HG03196 (cell line): ENCODE data around the gene XRCC5.
"Not testable (repeated sequence)": the region's sequence is repeated elsewhere in the genome, so short reads cannot be mapped to it uniquely, and the experiment has no call there.

Experiments
- ATAC-seq: cut with Tn5 transposase; IDR thresholded peaks from one replicate; pipeline ENCODE4 v1.9.1; 2021; ENCODE audit not compliant: unreplicated experiment

The XRCC5 gene

DNA sequence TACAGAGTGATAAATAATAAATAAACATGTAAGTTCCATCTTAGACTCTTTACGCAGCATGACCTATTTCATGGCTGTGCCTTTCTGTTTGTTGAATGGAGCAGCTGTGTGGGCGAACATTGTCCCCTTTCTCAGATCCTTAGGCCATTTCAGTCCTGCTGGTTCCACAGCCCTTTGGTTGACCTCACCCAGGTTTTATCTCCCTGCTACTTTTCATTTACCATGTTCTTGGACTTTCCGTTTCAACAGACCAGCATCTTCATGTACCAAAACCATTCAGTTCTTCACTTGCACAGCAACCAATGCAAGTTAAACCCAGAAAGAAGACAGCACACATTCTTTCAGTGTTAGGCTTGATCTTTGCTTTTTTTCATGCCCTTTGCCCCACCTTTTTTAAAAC lies 83.8 kb downstream of the XRCC5 start:
- no peak for ATAC-seq

DNA sequence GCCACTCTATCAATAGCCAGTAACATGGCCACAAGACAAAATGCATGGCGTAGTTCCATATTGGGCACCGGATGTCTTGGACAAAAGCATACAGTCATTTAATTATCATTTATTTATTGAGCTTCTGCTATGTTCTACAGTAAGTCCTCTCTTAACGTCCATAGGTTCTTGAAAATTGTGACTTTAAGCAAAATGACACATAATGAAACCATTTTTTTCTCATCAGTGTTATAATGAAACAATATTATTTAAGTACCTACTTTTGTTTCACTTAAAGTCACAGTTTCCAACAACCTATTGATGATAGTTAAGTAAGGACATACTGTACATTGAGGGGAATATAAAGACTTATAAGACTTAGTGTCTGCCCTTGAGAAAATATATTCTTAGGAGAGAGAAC lies 84.9 kb downstream of the XRCC5 start:
- no peak for ATAC-seq

DNA sequence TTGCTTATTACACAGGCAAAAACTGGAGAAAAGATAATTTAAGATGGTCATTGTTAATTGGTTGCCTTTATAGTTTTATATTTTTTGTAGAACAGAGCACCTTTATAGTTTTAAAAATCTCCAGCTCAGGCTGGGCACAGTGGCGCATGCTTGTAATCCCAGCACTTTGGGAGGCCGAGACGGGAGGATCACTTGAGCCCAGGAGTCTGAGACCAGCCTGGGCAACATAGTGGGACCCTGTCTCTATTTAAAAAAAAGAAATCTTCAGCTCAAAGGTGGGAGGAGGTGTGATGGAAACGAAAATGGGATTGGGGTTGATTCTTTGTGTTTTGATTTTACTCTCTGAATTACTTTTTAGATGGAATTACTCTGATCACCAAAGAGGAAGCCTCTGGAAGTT lies 85.4 kb downstream of the XRCC5 start:
- no peak for ATAC-seq

DNA sequence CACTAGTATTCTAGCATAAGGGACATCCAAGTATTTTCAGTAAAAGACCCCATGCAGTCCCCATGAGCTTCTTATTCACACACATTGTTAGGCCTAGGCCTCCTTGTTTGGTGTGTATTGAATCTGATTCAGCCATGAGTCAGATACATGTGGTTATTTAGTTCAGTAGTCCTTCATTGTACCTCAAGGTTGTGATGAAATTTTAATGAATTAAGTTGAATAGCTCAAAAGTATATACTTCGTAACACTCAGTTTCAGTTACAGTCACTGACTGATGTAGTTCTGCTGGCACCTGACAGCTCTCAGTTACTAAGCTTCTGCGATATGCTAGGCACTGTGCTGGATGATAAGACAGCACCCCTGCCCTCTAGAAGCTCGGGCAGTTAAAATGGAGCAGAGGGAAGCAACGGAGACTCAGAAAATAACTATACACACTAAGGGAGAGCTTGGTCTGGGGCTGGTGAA lies 86.4 kb downstream of the XRCC5 start:
- no peak for ATAC-seq

DNA sequence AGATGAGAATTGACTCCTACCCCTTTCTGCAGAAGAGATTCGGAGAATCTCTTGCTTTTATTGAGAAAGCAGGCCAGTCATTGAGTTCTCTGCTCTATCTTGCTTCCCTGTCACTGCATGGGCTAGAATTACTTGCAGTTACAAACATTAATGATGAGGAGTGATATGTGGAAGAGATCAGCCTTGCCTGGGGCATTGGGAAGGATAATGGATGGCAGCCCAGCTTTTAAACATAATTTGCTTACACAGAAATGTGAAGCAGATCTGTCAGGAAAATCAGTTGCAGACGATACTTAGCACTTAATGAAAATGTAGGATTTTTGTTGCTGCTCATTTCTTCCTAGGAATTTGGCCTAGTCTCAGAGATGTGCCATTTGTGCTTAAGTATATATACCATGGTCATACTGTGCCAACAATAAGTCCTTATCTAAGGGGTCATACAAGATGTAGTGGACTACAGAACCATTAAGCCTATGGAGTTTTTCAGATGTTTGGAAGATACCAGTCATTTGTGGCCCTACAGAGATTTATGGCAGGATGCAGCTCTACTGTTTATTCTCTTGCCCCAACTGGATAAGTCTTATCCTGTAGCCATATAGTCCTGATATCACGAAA lies 92.7 kb downstream of the XRCC5 start:
- ATAC-seq = no peak

DNA sequence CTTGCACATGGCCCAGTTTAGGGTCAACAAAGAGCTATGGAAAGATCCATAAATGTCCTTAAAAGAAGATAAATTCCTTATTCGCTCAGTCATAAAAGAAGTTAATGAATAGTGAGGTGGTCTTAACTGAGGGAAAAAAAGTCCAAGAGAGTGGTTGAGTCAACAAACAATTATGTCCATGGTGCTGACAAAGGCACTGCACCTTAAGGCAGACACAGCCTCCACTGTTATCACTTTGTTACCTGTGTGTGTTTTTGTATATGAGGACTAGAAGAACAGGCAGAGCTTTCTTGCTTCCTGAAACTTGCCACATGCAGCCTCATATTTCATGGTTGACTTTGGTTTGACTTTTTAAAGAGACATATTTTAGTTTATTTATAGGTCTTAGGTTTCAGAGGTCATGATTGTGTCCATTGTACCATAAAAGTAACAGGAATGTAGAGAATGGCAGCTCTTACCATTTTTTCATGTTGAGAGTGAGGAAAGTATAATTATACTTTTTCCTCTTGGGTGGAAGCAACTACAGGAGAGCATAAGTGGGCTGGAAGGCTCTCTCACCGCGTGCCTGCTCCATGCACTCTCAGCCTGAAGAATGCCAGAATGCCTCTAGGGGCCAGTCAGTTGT lies 93.6 kb downstream of the XRCC5 start:
- ATAC-seq = no peak

DNA sequence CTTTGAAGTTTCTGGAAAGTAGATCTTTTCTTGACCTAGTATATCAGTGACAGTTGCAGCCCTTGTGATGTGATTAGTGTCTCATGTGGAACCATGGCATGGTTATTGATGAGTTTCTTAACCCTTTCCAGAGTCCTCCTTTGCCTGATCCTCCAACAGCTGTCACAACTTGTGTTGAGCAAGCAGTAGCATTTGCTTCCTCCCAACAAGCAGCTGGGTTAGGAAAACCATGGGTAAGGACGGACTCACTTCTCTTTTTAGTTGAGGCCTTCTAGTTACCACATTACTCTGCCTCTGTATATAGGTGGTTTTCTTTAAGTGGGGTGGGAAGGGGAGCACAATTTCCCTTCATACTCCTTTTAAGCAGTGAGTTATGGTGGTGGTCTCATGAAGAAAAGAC lies 96.3 kb downstream of the XRCC5 start:
- no peak for ATAC-seq

DNA sequence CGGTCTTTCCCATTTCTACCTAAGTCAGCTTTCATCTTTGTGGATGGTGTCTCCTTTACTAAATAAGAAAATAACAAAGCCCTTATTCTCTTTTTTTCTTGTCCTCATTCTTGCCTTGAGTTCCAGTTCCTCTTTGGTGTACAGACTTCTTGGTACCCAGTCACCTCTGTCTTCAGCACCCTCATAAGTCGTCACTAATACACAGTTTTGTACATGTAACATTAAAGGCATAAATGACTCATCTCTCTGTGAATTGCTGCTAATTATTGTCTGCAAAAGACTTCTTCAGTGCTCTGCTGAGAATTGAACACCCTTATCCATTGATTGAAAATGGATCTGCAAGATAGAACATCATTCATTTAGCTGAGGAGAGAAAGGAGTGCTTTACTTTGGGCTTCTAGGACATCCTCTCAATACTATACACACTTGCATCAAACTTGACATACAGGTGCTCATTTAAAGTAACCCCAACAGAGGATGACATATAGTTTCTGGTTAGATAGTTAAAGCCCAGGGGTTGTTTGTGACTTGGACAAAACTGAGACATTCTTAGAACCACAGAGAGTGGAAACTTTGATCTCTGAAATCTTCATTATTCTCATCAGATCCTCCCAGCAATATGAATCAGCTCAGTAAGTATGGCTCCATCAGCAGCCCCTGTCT lies 97.0 kb downstream of the XRCC5 start:
- ATAC-seq = peak; percentile 69

DNA sequence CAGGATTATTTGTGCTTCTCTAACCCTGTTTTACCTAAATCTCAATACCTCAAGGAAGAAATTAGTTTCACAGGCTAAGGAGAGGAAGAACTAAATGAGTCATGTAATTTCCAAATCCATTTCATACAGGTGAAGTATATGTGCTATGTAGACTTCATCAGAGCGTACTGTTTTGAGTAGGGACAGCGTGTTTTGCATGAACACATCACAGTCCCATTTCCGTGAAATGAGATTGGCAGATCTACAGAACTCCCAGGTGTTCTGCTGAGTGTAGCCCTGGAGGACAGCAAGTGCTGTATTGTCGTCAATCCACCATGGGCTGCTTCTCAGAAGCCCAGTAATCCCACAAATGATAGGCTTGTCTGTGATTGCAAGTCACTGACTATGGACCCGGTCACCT lies 97.7 kb downstream of the XRCC5 start:
- no peak for ATAC-seq

DNA sequence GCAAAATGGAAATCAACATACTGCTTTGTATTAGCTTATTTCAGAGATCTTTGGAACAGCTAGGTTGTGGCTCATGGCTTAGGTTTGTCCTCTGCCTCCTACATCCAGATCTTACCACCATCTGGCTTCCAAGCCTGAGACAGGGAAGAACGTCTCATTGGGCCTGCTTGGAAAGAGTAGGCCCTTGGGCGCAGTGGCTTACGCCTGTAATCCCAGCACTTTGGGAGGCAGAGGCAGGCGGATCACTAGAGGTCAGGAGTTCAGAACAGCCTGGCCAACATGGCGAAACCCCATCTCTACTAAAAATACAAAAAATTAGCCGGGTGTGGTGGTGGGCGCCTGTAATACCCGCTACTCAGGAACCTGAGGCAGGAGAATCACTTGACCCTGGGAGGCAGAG lies 99.5 kb downstream of the XRCC5 start:
- ATAC-seq = not testable (repeated sequence)

DNA sequence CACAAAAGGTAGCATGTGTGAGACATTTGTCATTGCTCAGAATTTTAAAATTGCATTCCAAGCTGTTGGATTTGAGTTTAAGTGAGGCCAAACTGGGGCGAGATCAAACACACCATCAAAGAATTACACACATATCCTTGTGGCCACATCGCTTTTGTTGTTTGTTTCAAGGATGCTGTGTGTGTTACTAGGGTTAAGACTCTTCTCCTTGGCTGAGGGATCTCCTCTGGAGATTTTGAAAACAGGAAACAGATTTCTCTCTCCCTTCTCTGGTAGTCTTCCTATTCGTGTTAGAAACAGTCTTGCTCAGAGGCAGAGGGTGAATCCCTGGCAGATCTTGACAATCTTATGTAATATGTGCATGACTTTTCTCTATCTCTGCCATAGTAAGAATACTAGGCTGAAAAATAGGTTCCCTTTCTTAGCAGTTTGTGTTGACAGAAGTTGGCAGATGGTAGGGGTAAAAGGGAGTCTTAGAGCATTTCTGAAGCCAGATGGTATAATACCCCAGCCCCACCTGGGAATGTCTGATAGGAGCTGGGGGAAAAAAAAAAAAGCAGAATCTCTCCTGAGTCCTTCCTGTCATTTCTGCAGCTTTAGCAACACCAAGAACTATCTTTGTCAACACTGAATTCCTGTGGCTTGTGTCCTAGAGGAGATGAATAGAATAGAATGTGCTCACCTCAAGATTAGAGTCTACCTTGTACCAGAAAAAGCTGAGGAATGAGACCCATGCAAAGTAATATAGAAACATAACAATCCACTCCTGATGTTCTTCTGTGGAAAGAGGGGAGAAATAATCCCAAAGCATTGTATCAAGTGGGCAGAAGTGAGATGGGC lies 101.8 kb downstream of the XRCC5 start:
- ATAC-seq = no peak

DNA sequence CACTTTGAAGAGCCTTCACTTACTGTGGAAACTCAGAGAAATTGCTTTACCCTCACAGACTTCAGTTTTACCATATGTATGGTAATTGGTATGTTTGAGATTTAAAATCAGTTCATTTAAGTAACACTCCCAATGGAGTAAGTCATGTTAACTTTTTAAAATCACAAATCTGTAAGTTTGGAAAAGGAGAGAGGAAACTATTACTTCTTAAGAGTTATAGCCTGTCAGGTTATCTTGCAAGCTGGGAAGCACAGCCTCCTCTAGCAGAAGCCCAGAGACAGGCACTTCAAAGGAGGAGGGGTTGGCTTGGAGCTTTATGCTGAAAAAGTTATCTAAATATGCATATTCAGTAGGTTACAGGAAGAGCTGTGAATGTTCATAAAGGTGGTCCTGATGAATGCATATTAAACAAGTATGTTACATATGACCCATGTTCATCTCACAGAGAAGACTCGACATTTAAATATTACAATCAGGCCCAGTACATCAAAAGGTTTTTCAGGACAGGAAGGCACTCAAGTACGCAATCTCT lies 102.5 kb downstream of the XRCC5 start:
- no peak for ATAC-seq

DNA sequence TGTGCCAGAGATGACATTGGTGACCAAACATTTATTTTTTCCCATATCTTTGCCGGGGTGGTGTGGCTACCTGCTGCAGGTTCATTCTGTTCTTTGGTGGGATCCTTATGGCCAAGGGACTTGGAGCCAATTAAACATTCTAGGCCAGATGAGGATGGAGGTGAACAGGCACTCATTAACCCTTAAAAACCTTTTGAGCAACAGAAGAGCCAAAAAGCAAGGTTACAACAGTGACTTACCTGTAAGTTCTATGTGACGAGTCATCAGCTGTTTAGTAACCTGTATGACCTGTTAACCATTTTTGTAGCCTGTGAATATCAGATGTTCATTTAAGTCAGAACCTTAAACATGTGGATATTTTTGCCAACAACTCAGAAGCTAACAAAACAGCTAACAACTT lies 105.6 kb downstream of the XRCC5 start:
- ATAC-seq = no peak

DNA sequence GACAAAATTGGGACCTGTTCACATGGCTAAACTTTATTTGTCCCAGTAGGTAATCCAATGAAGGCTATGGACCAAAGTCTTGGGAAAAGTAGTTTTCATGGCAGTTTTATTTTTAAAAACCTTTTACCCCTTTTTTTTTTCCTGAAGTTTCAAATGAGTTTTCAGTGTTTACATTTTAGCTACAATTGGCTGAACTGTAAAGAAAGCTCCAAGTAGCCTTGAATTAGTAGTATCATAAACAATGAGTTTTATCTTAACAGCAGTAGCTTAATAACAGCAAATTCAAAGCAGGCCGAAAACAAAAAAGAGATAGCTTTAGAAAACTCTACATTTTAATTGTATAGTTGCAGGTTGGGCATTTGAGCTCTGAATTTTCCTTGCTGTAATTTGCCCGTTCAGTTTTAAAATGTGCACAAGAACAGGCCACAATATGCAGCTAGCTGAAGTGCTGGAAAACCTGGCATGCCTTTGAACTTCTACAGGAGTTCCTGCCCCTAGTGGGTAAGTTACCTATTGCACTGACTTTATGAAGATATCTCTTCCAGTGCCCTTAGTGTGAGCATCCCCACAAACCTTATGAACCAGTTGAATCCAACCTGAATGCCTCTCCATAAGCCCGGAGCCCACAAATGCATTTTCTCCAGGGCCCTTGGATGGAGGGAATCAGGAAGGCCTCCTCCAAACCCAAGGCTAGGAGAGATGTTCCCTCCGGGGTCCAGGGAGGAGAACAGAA lies 106.7 kb downstream of the XRCC5 start:
- no peak for ATAC-seq

DNA sequence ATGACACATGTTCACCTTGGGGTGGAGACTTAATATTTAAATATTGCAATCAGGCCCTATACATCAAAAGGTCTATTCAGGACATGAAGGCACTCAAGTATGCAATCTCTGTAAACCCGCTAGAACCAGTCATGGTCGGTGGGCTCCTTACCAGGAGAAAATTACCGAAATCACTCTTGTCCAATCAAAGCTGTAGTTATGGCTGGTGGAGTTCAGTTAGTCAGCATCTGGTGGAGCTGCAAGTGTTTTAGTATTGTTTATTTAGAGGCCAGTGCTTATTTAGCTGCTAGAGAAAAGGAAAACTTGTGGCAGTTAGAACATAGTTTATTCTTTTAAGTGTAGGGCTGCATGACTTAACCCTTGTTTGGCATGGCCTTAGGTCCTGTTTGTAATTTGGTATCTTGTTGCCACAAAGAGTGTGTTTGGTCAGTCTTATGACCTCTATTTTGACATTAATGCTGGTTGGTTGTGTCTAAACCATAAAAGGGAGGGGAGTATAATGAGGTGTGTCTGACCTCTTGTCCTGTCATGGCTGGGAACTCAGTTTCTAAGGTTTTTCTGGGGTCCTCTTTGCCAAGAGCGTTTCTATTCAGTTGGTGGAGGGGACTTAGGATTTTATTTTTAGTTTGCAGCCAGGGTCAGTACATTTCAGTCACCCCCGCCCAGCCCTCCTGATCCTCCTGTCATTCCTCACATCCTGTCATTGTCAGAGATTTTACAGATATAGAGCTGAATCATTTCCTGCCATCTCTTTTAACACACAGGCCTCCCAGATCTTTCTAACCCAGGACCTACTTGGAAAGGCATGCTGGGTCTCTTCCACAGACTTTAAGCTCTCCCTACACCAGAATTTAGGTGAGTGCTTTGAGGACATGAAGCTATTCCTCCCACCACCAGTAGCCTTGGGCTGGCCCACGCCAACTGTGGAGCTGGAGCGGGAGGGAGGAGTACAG lies 108.1 kb downstream of the XRCC5 start:
- peak; percentile 47 for ATAC-seq

DNA sequence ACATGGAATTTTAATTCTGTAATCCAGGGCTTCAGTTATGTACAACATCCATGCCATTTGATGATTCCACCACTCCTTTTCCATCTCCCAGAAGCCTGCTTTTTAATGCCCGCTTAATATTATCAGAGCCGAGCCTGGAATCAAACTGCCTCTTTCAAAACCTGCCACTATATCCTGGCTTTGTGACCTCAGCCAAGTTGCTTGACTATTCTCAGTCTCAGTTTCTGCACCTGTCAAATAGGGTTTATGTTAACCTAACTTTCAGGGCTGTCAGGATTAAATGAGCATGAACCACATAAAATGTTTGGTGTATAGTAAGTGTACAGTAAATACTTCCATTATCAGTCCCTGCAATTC lies 108.7 kb downstream of the XRCC5 start:
- ATAC-seq = no peak

DNA sequence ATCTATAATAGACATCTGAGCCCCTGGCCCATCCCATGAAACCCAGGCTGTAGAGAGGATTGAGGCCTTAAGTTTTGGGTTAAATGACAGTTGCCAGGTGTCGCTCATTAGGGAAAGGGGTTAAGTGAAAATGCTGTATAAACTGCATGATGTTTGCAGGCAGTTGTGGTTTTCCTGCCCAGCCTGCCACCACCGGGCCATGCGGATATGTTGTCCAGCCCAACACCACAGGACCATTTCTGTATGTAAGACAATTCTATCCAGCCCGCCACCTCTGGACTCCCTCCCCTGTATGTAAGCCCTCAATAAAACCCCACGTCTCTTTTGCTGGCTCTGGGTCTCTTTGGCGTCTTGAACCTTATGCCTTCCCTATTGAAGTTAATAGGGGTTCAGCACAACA lies 110.7 kb downstream of the XRCC5 start:
- ATAC-seq = no peak

DNA sequence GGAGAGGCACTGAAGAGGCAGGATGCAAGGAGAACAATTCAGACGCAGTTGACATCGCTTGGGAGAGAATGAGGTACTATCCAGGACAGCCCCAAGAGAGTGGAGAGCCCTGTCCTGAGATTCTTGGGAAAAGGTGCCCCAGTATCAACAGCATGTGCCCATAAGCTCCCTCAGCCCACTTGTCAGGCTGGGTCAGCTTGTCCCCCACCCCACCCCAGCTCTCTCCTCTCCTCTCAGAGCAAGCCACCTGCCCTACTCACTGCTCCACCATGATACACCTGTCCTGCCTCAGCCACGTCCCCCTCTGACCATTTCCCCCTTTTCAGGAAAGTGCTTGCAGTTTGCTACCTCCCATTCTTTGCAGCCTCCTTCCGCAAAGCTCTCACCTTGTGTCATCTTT lies 111.8 kb downstream of the XRCC5 start:
- ATAC-seq = no peak

DNA sequence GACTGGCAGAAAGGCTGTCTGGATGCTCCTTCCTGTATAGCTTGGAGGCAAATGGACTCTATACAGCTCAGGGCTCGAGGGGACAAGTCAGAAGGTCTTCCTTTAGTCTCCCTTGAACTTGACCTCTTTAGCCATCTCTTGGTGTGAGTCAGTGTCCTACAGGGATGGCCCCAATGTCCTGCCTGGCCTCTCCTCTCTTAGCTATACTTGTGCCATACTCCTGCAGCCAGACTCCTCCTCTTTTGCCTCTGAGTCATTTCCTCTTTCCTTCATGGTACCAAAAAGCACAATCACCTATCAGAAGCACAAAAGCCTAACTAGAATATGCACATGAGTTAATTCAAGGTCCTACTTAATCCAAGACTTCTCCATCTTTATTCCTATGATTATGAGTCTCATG lies 112.7 kb downstream of the XRCC5 start:
- no peak for ATAC-seq
